NCI-H345 (cell line): ENCODE data around the gene CMIP.
A peak's percentile ranks its signal among the peaks of the same experiment; 100 is the strongest.

Experiments
- DNase-seq: peaks from one replicate; lab custom pipeline; 2025; lab: John Stamatoyannopoulos, UW

The CMIP gene

DNA sequence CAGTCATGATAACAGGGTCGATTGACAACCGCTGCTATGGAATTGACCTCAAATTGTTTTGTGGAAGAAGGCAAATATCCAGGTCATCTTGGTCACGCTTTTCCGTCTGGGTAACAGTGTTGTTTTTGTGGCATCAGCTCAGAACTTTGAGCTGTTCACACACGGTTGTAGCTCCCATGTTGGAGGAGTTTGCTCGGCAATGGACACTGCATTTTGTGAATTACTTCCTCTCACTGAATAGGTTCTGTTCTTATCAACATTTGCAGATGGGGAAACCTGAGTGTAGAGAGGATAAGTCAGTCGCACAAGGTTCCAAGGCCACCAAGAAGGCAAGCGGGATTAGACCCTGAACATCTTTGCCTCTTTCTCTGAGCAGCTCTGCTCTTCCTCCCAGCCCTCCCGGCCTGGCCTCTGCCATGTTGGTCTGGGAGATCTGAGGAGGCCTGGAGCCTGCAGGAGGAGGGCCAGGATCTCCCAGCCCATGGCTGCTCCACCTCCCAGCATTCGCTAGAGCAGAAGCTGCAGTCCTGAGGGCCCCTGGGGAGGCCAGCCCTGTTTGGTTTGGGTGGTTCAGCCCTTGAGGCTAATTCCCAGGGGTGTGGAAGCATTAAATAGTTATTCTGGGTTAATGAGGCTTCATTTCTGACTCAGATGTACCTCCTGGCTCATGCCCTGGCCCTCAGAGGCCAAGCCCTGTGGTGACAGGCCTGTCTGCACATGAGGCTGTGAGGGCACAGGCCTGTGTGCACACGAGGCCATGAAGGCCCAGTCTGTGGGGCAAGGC lies 180.3 kb downstream of the CMIP start:
- peak; percentile 6 for DNase-seq

DNA sequence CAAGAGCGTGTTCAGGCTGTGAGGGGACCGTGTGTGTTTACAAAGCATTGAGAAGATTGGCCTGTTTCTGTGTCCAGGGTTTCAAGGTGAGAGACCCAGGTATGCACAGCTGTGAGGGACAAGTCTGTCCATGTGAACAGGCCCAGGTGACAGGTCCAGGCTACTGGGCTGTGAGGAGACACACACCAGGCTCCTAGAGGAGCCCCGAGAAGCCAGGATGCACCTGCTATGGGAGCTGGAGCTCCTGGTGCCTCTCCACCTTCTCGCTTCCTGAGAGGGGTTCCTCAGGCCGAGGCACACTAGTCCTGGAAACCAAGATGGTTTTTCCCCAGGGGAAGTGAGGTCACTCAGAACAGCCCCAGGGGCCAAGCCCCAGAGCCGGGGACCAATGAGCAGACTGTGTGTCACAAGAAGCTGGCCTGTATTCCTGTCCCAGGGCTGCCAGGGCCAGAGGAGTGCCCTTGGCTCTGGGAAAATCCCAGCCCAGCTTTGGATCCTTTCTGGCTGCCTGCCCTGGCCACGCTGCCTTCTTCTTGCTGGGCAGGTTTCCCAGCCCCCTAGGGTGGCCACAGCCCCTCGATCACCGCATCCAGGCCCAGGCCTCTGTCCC lies 181.0 kb downstream of the CMIP start:
- DNase-seq: no peak

DNA sequence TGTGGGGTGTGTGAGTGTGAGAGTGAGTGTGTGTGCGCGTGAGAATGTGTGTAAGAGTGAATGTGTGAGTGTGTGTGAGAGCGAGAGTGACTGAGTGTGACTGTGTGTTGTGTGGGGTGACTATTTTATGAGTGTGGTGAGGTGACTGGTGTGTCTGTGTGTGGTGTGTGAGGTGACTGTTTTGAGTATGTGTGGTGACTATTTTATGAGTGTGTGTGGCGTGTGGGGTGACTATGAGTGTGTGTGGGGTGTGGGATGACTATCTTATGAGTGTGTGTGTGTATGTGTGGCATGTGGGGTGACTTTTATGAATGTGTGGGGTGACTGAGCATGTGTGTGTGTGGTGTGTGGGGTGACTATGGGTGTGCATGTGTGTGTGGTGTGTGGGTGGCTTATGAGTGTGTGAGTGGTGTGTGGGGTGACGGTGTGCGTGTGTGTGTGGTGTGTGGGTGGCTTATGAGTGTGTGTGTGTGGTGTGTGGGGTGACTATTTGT lies 181.6 kb downstream of the CMIP start:
- no peak for DNase-seq

DNA sequence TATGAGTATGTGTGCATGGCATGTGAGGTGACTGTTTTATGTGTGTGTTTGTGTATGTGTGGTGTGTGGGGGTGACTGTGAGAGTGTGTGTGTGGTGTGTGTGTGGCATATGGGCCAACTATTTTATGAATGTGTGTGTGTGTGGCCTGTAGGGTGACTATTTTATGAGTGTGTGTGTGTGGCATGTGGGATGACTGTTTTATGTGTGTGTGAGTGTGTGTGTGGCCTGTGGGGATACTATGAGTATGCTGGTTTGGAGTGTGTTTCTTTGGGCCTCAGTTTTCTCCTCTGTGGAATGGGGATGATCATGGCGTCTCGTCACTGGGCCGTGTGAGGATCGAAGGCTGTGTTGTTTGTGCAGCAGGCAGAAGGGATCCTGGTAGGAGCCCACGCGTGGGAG lies 182.4 kb downstream of the CMIP start:
- no peak for DNase-seq

DNA sequence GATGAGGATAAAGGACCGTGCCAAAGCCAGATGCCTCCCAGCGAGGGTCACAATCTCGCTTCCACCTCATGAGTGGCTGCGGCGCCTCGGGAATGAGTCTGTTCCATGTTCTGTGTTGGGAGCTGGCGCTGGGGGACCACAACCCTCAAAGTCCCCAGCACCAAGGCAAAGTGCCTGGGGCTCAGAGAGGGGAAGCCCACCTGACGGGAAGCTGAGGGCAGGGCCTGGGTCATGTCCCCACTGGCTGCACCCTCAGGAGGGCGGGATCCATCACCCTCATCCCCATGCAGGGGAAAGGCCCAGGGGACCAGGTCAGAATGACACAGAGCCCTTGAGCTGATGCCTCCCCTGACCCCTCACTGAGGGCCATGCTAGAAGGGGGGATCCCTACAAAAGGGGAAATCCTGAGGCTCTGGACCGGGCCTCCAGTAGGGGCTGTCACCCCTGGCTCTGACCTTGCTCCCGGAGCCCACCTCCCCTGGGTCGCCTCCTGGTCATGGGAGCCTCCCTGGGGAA lies 183.2 kb downstream of the CMIP start:
- DNase-seq: no peak

DNA sequence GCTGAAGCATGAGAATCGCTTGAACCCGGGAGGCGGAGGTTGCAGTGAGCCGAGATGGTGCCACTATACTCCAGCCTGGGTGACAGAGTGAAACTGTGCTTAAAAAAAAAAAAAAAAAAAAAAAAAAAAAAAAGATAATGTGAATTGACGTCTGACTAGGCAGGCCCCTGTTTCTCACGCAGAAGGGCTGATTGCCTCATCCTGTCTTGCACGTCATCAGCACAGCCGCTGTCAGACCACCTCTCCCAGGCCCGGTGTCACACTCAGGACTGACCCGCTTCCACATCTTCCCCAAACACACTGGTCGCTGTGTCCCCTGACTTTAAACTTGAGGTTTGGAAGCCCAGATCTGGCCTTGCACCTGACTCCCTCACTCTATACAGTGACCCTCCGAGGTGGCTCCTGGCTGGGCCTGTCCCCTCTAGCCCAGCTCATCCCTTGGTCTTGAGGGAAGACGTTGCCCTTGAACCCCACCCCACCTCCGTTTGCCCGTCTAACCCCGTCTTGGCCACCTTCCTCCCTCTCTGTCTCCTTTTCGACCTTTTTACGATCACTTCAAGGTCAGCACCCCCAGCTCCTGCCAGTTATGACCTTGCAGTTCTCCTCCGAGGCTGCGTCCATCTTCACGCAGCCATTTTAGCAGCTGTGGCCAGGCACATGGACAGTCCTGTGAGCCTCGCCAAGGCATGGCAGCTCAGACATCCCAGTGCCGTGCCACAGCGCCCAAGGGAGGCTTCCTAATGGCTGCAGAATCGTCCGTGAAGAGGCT lies 184.6 kb downstream of the CMIP start:
- no peak for DNase-seq

DNA sequence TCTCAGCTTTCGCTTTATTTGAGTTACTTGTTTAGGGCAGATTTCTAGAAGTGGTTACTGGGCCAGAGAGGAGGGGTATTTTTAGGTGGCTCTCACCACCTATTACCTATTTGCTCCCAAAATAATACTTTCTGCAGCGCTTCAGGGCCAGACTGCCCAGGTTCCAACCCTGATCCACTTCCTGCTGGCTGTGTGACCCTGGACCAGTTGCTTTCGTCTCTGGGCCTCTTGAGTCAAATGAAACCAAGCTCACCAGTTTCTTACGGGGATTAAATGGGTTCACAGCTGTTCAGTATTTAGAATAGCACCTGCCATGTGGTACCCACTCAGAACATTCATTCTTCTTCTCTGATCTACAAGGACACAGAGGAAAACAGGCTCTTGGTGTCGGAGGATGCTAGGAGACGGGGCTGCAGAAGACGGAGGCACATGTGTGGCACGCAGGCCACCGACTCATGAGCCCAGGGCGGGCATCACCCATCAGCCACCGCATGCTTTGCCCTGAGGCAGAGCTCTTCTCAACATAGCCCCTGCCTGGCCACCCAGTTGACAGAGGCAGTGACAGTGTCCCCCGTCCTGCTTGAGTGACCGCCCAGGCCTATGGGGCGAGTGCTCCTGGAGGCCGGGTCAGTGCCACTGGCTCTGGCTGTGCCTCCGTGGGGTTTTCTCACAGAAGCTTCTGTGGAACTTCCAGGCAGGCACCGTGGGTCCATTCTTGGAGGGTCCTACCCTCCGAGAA lies 185.5 kb downstream of the CMIP start:
- DNase-seq: no peak

DNA sequence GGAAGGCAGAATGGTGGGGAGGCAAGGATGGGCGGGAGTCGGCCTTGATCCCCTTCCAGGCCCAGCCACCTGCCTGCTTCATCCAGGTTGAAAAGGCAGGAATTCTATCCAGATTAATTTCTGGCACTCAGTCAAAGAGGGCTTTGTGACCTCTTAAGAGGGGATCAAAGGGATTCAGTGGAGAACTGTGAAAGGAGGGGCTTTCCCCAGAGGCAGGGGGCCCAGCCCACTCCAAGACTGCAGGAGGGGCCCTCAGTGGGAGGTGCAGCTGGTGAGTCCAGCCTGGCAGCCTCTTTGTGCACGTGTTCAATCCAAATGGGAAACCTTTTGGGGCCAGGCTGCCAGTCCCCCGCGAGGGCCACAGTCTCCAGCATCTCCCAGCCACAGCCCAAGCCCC lies 186.0 kb downstream of the CMIP start:
- peak; percentile 59 for DNase-seq

DNA sequence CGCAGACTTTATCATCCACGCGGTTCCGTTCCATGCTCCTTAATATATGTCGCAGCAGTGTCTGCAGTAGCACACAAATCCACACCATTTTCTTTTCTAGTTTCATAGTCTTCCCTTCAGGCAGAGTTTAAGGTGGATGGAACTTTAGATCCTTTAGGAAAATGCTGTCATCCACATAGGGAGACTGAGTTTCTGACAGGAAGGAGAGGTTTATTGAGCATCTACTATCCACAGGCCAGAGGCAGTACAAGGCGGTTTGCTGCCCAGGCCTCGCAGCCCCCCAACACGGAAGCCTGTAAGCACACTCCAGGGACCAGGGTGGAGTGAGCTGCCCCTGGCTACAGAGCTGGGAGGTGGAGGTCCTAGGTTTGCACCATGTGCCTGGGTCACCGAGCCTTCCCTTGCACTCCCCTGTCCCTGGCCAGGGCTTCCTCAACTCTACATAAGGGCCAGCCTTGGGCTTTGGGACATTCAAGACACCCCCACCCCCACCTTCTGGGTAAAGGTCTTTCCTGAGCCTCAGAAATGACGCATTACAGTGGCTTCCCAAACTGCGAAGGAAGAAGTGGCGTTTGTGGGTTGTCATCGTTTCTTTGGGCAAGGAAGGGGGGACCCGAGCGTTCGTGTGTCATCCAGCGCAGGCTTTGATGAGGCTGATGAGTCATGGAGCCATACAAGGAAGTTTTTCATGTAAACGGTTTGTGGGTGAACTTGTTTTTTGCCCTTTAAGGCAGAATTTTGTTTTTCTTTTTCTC lies 188.0 kb downstream of the CMIP start:
- no peak for DNase-seq

DNA sequence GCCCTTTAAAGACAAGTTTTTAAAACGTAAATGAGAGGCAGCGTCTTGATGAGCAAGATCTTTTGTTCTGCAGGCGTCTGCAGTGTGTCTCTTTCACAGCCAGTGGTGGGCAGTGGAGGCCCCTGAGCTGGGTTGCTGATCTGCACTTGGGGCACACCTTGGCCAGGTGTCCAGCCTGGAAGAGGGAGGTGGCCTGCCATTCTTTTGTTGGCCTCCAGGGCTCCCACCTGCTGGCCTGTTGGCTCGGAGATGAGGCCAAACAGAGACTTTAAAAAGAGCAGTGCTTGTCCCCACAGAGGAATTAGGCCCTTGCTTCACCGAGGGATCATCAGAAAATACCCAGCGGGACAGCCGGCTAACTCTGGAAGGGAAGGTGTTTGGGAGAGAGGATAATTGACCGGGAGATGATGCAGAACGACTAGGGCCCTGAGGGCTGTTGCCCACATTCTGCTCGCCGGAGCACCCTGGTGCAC lies 188.6 kb downstream of the CMIP start:
- no peak for DNase-seq

DNA sequence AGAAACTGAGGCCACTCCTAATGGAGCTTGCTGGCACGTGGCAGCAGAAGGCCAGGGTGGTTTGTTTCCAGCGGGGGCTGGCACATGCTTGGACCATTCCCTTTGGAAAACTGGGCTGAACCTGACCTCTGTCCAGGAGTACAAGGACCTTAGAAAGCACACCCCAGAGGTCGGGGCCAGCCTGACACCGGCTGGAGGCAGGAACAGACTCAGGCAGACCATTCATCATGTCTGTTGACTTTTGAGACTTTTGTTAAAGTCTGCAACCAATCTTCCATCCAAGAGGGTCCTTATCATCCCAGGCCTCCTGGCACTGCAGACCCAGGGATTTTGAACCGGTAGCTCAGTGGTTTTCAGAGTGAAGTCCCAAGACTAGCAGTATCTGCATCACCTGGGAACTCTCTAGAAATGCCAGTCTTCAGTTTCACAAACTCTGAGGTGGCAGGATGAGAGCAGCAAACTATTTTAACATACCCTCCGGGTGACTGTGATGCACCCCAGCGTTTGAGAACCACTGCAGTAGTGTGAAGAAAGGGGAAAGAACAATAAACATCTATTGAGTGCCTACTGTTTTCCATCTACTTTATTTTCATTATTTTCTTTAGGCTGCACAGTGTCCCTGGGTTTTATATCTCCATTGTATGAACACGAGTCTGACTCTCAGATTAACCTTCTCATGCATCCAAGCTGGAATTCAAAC lies 189.2 kb downstream of the CMIP start:
- DNase-seq: no peak

DNA sequence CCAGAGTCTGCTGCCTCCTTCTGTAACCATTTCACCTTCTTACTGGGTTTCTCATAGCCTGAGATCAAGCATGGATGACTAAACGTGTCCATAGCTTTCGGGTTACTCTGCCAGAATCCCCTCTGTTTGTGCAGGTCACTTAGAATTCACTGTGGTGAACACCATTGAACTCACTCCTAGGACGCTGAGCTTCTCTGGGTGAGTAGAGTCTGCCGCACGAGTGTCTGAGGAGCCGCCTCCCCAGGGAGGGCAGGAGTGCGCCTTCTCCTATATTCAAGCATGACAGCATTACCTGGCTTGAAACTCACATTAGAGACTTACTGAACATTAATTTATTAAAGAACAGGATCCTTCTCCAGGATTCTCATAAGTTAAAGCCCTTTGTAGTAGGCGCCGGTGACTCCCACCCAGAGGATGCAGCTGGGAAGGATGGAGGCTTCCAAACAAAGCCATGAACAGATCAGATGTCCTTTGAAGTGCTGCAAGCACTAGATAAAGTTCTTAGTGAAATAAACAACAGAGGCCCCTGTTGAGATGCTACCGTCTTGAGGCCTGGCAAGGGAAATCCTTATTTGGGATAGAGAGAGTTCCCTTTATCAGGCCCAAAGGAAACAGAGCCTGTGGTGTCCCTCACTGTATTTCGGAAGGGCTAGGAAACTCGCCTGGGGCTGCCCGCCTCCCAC lies 189.9 kb downstream of the CMIP start:
- DNase-seq: peak; percentile 30

DNA sequence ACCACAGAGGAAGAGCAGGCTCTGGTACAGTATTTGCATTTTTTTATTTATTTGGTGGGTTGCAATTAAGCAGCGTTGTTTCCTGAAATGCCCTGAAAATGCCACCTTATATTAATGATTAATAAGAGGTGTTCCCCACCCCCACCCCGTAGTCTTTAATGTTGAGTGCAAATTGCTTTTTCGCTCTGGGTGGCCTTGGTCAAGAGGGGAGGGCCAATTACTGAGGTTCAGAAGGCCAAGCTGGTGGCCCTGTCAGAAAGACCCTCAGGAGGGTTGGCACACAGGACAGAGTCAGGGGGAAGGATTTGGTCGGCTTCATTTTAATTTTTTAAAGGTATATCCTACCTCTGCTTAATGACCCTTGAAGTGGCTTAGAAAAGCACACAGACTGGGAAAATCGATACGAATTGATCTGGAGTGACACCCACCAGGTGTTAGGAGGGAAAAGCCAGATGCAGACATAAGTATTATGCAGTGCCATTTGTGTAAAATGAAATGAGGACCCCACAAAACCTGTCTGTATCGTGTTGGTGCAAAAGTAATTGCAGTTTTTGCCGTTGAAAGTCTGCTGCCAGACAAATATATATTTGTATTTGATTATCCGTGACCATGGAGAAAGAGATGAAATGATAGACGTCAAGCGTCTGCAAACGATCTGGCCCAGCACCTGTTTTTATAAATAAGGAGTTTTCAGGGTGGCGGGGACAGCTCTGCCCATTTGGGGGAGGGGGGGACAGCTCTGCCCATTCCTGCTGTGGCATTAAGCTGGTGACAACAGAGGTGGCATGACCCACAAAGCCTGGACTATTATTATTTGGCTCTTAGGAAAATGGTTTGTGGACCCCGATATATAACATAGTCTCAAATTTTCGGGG lies 190.7 kb downstream of the CMIP start:
- DNase-seq: peak; percentile 59

DNA sequence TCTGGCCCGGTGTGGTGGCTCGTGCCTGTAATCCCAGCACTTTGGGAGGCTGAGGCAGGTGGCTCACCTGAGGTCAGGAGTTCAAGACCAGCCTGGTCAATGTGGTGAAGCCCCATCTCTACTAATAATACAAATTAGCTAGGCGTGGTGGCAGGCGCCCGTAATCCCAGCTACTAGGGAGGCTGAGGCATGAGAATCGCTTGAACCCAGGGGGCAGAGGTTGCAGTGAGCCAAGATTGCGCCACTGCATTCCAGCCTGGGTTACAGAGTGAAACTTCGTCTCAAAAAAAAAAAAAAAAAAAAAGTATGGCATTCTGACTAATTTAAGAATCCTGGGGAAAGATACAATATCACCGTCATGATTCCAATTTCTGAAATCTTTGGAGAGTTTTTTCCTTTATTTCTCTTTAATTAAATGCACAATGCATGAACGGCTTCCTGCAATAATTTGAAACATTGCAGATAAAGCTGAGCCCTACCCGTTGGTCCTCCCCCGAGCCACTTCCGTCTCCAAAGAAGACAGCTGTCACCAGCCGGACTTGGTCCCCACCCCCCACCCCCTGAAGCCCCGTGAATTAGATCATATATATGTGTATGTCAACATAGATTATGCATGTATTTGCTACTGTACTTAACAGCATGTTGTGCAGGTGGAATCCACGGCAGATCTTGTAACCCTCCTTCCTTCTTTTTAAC lies 191.8 kb downstream of the CMIP start:
- peak; percentile 49 for DNase-seq

DNA sequence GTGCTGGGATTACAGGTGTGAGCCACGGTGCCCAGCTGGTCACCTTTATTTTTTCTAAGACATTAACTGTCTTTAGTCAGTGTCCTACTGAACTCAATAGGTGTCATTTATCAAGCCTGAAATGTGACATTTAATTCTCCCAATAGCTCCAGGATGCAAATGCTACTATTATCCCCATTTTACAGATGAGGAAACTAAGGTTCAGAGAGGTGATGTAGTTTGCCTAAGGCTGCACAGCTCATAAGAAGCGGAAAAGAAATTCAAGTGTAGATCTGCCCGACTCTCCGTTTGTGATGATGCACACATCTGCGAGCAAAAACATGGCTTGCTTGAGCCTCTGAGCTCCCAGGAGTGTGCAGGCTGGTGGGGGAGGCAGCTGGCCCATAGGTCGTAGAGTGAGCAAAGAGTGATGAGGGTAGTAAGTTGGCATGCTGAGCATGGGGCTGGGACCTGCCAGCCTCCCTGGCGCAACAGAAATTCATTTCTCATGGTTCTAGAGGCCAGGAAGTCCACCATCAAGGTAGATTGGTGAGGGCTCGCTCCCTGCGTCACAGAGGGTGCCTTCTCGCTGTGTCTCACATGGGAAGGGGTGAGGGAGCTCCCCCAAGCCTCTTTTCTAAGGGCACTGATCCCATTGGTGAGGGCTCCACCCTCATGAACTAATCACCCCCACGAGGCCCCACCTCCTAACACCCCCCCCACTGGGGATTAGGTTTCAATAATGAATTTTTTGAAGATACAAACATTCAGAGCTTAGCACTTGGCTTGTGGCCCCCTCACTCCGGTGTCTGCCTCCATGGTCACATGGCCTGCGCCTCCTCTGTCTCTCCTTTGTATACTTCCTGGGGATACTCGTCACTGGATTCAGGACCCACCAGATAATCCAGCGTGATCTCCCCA lies 193.0 kb downstream of the CMIP start:
- no peak for DNase-seq

DNA sequence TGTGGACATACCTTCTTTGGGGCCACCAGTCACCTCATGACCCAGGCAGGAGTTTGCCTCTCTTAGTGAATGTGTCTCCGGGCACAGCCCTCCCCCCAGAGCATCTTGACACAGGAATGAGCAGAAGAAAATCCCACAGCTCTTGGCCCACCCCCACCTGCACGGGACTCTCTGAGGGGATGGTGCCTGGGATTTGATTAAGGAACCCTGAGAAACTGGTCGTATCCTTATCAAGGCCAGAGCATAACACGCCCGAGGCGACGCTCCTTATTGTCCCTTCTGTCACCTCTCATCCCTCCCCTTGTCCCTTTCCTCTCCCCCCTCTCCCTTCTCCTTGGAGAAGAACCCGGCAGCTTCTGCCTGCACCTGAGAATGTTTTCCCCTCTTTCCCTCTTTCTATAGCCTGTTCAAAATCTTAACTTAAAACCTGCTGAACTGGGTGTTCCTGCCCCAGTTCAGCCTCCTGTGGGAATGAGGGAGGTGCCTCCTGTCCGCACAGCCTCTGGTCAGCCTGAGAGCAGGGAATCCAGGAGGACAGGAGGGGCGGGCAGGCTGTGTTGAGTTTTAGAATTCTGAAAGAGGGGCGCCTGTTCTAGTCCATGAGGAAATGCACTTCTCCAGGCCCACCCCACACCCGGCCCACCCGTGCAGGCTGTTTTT lies 193.8 kb downstream of the CMIP start:
- no peak for DNase-seq

DNA sequence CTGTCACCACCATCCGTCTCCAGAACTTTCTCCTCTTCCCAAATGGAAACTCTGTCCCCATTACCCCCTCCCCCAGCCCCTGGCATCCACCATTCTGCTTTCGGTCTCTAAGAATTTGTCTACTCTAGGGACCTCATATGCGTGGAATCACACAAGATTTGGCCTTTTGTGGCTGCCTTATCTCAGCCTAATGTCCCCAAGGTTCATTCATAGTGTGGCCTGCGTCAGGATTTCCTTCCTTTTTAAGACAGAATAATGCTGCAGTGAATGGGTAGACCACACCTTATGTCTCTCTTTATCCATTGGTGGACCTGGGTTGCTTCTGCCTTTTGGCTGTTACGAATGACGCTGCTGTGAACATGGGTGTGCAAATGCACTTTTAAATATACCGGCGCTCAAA lies 194.7 kb downstream of the CMIP start:
- DNase-seq: no peak
